IMR-90 (cell line): ENCODE data around the gene FARS2. TPM values are rescaled to one million over a fixed set of nuclear protein-coding genes. Genes with fewer than 3 reads are reported as not detected.
A peak's percentile ranks its signal among the peaks of the same experiment; 100 is the strongest.

Source experiments
- ATAC-seq: fragments of 200-7000 bp; cut with Tn5 transposase; 2 replicates; pipeline ENCODE4 v1.9.1; 2020; ENCODE audit warnings: low read depth, mild to moderate bottlenecking, moderate library complexity
- BruUV-seq: library from RNA; stranded (reverse); fragments of 400-500 nt; replicated peaks from 2 replicates; lab custom pipeline; 2021; lab: Mats Ljungman, UMichigan
- CTCF ChIA-PET: fragments of 300-600 bp; formaldehyde crosslinking; extraction: SDS; loops from one replicate; lab custom pipeline; 2021; ENCODE audit warnings: antibody characterized with exemption; lab: Yijun Ruan, JAX
- POLR2A ChIA-PET: fragments of 300-600 bp; sonication (Branson Sonifier 250); formaldehyde crosslinking; loops from one replicate; lab custom pipeline; 2022; ENCODE audit warnings: antibody characterized with exemption; ENCODE audit not compliant: unreplicated experiment; lab: Charles Lee
- DNase-seq: peaks from one replicate; pipeline ENCODE4 v3.0.0; 2013
- H2AFZ ChIP-seq: replicated peaks from 2 replicates; pipeline ENCODE3; 2013; ENCODE audit warnings: low read length, mild to moderate bottlenecking; ENCODE audit not compliant: poor library complexity
- H2AK5ac ChIP-seq: 2 replicates; pipeline ENCODE4 v1.6.1; 2013; ENCODE audit warnings: low read depth, low read length, inconsistent platforms
- H2AK9ac ChIP-seq: replicated peaks from 2 replicates; pipeline ENCODE3; 2013; ENCODE audit warnings: mild to moderate bottlenecking, low read depth, low read length, moderate library complexity; ENCODE audit not compliant: poor library complexity
- H2BK120ac ChIP-seq: 2 replicates; pipeline ENCODE4 v1.6.1; 2013; ENCODE audit warnings: low read depth, low read length, inconsistent platforms
- H2BK15ac ChIP-seq: 3 replicates; pipeline ENCODE4 v1.6.1; 2013; ENCODE audit warnings: low read depth, low read length, inconsistent platforms
- H2BK20ac ChIP-seq: 2 replicates; pipeline ENCODE4 v1.6.1; 2013; ENCODE audit warnings: low read depth, mild to moderate bottlenecking, inconsistent platforms, low read length, moderate library complexity
- H2BK5ac ChIP-seq: 2 replicates; pipeline ENCODE4 v1.6.1; 2013; ENCODE audit warnings: mild to moderate bottlenecking, low read depth, low read length, inconsistent platforms; ENCODE audit not compliant: poor library complexity, severe bottlenecking
- H3K14ac ChIP-seq: replicated peaks from 2 replicates; pipeline ENCODE4 v1.6.1; 2013; ENCODE audit warnings: low read depth, low read length, inconsistent platforms
- H3K18ac ChIP-seq: 2 replicates; pipeline ENCODE4 v1.6.1; 2013; ENCODE audit warnings: low read depth, low read length, control low read depth
- H3K23ac ChIP-seq: 2 replicates; pipeline ENCODE4 v1.6.1; 2013; ENCODE audit warnings: low read depth, low read length, inconsistent platforms
- H3K27ac ChIP-seq: 2 replicates; pipeline ENCODE4 v1.5.1; 2013; ENCODE audit warnings: mild to moderate bottlenecking, control low read depth, low read length; ENCODE audit not compliant: insufficient read depth
- H3K27me3 ChIP-seq: 2 replicates; pipeline ENCODE4 v1.6.1; 2013; ENCODE audit warnings: low read length; ENCODE audit not compliant: control insufficient read depth, insufficient read depth
- H3K36me3 ChIP-seq: 2 replicates; pipeline ENCODE4 v1.6.1; 2013; ENCODE audit warnings: low read length, mixed read lengths; ENCODE audit not compliant: control insufficient read depth, insufficient read depth
- H3K4ac ChIP-seq: 2 replicates; pipeline ENCODE4 v1.6.1; 2013; ENCODE audit warnings: low read depth, low read length, inconsistent platforms
- H3K4me1 ChIP-seq: 2 replicates; pipeline ENCODE4 v1.6.1; 2013; ENCODE audit warnings: low read length, mixed read lengths; ENCODE audit not compliant: control insufficient read depth, insufficient read depth
- H3K4me2 ChIP-seq: 2 replicates; pipeline ENCODE4 v1.6.1; 2013; ENCODE audit warnings: low read depth, mild to moderate bottlenecking, control low read depth, low read length, moderate library complexity
- H3K4me3 ChIP-seq: 2 replicates; pipeline ENCODE4 v1.5.1; 2013; ENCODE audit warnings: low read depth, mild to moderate bottlenecking, control low read depth, low read length, moderate library complexity; ENCODE audit not compliant: insufficient read depth
- H3K56ac ChIP-seq: 2 replicates; pipeline ENCODE4 v1.6.1; 2013; ENCODE audit warnings: low read length, inconsistent platforms; ENCODE audit not compliant: insufficient read depth; ENCODE audit errors: extremely low read depth
- H3K79me1 ChIP-seq, 2 experiments: 2 replicates each; pipeline ENCODE4 v1.6.1; 2013; ENCODE audit warnings: low read length in 2 of 2, inconsistent platforms in 1 of 2, low read depth in 1 of 2
- H3K9ac ChIP-seq: 2 replicates; pipeline ENCODE4 v1.6.1; 2013; ENCODE audit warnings: low read depth, low read length, control low read depth
- H3K9me1 ChIP-seq: 2 replicates; pipeline ENCODE4 v1.6.1; 2013; ENCODE audit warnings: low read length, inconsistent platforms; ENCODE audit not compliant: insufficient read depth
- H3K9me3 ChIP-seq: 2 replicates; pipeline ENCODE4 v1.6.1; 2013; ENCODE audit warnings: low read length; ENCODE audit not compliant: control insufficient read depth, insufficient read depth
- H4K20me1 ChIP-seq: 2 replicates; pipeline ENCODE4 v1.6.1; 2013; ENCODE audit warnings: low read length, inconsistent platforms; ENCODE audit not compliant: insufficient read depth
- H4K5ac ChIP-seq: 2 replicates; pipeline ENCODE4 v1.6.1; 2013; ENCODE audit warnings: mild to moderate bottlenecking, low read depth, low read length, control low read depth
- H4K8ac ChIP-seq, 2 experiments: 2 replicates each; pipeline ENCODE4 v1.6.1; 2013; ENCODE audit warnings: low read depth in 2 of 2, low read length in 2 of 2, control low read depth in 1 of 2, inconsistent platforms in 1 of 2
- H4K91ac ChIP-seq: 2 replicates; pipeline ENCODE4 v1.6.1; 2013; ENCODE audit warnings: low read depth, low read length, inconsistent platforms; ENCODE audit not compliant: insufficient read depth
- CEBPB ChIP-seq: IDR thresholded peaks from 2 replicates; pipeline ENCODE4 v1.6.1; 2012; ENCODE audit warnings: low read depth, low read length, improper control_type of control experiment
- CHD1 ChIP-seq: IDR thresholded peaks from 2 replicates; pipeline ENCODE4 v1.6.1; 2012; ENCODE audit warnings: low read depth, low read length, improper control_type of control experiment
- FOS ChIP-seq: fragments of 150-350 bp; IDR thresholded peaks from 2 replicates; pipeline ENCODE4 v1.6.1; 2016; ENCODE audit warnings: low read depth, low read length
- MAFK ChIP-seq: IDR thresholded peaks from 2 replicates; pipeline ENCODE4 v1.6.1; 2012; ENCODE audit warnings: low read depth, low read length, improper control_type of control experiment
- NFE2L2 ChIP-seq: fragments of 150-350 bp; IDR thresholded peaks from 2 replicates; pipeline ENCODE4 v1.6.1; 2016; ENCODE audit warnings: low read depth, mild to moderate bottlenecking, low read length
- POLR2A ChIP-seq: IDR thresholded peaks from 2 replicates; pipeline ENCODE4 v1.6.1; 2012; ENCODE audit warnings: mild to moderate bottlenecking, low read depth, low read length
- RAD21 ChIP-seq: IDR thresholded peaks from 2 replicates; pipeline ENCODE4 v1.6.1; 2012; ENCODE audit warnings: low read length, improper control_type of control experiment
- RCOR1 ChIP-seq: IDR thresholded peaks from 2 replicates; pipeline ENCODE4 v1.6.1; 2012; ENCODE audit warnings: mild to moderate bottlenecking, low read length, improper control_type of control experiment; ENCODE audit not compliant: insufficient replicate concordance
- SMC3 ChIP-seq: fragments of 150-350 bp; IDR thresholded peaks from 2 replicates; pipeline ENCODE4 v1.6.1; 2016; ENCODE audit warnings: low read depth, mild to moderate bottlenecking, antibody characterized with exemption, low read length, moderate library complexity
- WGBS, 2 experiments: methylation state at CpG; one replicate each; pipeline versions ENCODE4 v1.1.5 to v1.1.7; 2013; ENCODE audit warnings: missing lambda C conversion rate in 2 of 2; ENCODE audit not compliant: insufficient read length in 1 of 2; ENCODE audit errors: extremely low coverage in 2 of 2; 5-methylcytosine and 5-hydroxymethylcytosine counted together
- dilution Hi-C: fragments of 300-500 bp; cut with HindIII; formaldehyde crosslinking; loops from one replicate; pipeline ENCODE4 v1.14.3; 2018; ENCODE audit warnings: low sequenced_read_pairs; ENCODE audit not compliant: unreplicated experiment
- in situ Hi-C: fragments of 300-500 bp; cut with MboI; formaldehyde crosslinking; loops from 3 replicates; pipeline ENCODE4 v1.14.3; 2019; ENCODE audit warnings: low sequenced_read_pairs, inconsistent platforms, mixed read lengths
- intact Hi-C: fragments of 100-400 bp; cut with micrococcal nuclease; formaldehyde crosslinking; loops from 2 replicates; pipeline ENCODE4 v1.10.0; 2022
- polyA plus RNA-seq, 3 experiments: library from polyadenylated mRNA; depleted of rRNA; stranded (reverse); fragments of >200 nt; gene quantifications; 2 replicates each; pipeline ENCODE4 v1.2.3, GENCODE V29; 2012; ENCODE audit warnings: low replicate concordance in 1 of 3
- total RNA-seq: library from RNA; depleted of rRNA; stranded (reverse); fragments of >200 nt; gene quantifications from 2 replicates; pipeline ENCODE4 v1.2.3, GENCODE V29; 2012
- TF ChIP-seq, protein P1 (sequence below): fragments of 150-350 bp; IDR thresholded peaks from 2 replicates; pipeline ENCODE4 v1.6.1; 2017; ENCODE audit warnings: mild to moderate bottlenecking, antibody characterized with exemption, low read length, low read depth

FARS2 gene
- total and polyA plus RNA-seq, 2 of the 4 experiments (the other 2 are of a cell fraction): 12.1 to 28.9 TPM

DNA sequence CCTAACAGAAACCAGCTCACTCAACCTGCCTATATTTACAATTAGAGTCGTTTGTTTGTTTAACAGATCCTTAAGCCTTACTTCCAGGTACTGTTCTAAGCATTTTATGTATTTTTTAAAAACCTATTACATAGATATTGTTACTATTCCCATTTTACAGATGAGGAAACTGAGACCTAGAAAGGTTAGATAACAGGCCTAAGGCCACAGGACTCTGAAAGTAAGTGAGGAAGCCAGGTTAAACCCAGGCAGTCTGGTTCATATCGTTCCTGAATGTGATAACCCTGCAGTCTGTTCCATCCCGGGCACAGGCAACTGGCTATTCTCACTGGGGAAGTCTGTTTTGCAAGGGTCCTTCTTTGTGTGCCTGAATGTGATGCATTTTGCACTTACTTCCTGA lies 322.2 kb downstream of the FARS2 start:
- in situ Hi-C loops: no loop called here
- Histone ChIP-seq H3K27me3 (no peaks in the 10 kb centered on the region), H3K9ac (0 out of 2 replicates have a peak overlapping the region, but pooled peaks have one; percentile 6), H3K4ac (no peak overlapping the region), H3K4me3 (no peak overlapping the region), H3K23ac (no peak overlapping the region), H3K9me3 (no peaks in the 10 kb centered on the region), H2AFZ (no peak overlapping the region), H2BK15ac (no peak overlapping the region), H2BK20ac (no peak overlapping the region), H3K56ac (no peak overlapping the region), H4K5ac (peak overlapping the region; percentile 57; the same call in 1 of the 2 replicates), H2AK5ac (no peak overlapping the region), H4K20me1 (no peaks in the 10 kb centered on the region), H4K8ac (peak overlapping the region in 1 of 2 experiments; percentile 51; a peak in 1 of 4 replicates), H3K18ac (peak overlapping the region; percentile 69), H3K36me3 (no peaks in the 10 kb centered on the region), H2BK120ac (no peak overlapping the region), H4K91ac (no peak overlapping the region), H3K4me2 (peak overlapping the region; percentile 75; the same call in 1 of the 2 replicates), H2AK9ac (no peak overlapping the region), H3K27ac (peak overlapping the region; percentile 62; the same call in 1 of the 2 replicates), H3K9me1 (no peaks in the 10 kb centered on the region), H2BK5ac (no peak overlapping the region), H3K14ac (no peak overlapping the region), H3K79me1 (no peaks in the 10 kb centered on the region; a peak in 2 of 4 replicates), H3K4me1 (peaks cover 8% of the 10 kb centered on the region)
- BruUV-seq: no TSS peak
- DNase-seq: no peak
- ChIA-PET CTCF (interaction anchor here (0.6 to 1.8 kb wide), 3 partner anchors 23 to 396 kb away, joined by 3 read pairs; no protein-coding TSS in a partner anchor), POLR2A (interaction anchor here (0.6 kb wide), 1 partner anchor 458 kb away, joined by 3 read pairs; no protein-coding TSS in a partner anchor)
- intact Hi-C loops: no loop called here
- dilution Hi-C loops: no loop called here
- WGBS, 2 experiments: no CpG with 5 or more reads among the region's 3 CpGs
- ATAC-seq: 0 out of 2 replicates have a peak, but pooled peaks have one; percentile 6
- TF ChIP-seq POLR2A: no peak
- no peak for TF ChIP-seq FOS
- no peak for TF ChIP-seq NFE2L2
- TF ChIP-seq, protein P1, sequence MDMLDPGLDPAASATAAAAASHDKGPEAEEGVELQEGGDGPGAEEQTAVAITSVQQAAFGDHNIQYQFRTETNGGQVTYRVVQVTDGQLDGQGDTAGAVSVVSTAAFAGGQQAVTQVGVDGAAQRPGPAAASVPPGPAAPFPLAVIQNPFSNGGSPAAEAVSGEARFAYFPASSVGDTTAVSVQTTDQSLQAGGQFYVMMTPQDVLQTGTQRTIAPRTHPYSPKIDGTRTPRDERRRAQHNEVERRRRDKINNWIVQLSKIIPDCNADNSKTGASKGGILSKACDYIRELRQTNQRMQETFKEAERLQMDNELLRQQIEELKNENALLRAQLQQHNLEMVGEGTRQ: no peak
- TF ChIP-seq CEBPB: no peak
- no peak for TF ChIP-seq RCOR1
- no peak for TF ChIP-seq RAD21
- TF ChIP-seq CHD1: no peak
- TF ChIP-seq MAFK: no peak
- no peak for TF ChIP-seq SMC3
